ENCODE measurements around the gene RFC1. TPM values are rescaled to one million over a fixed set of nuclear protein-coding genes. Genes with fewer than 3 reads are reported as not detected.
"Not testable (repeated sequence)": the region's sequence is repeated elsewhere in the genome, so short reads cannot be mapped to it uniquely, and the experiment has no call there.

The RFC1 gene
- polyA plus RNA-seq, 1 donor from 2014 or later = 20.7 TPM

DNA sequence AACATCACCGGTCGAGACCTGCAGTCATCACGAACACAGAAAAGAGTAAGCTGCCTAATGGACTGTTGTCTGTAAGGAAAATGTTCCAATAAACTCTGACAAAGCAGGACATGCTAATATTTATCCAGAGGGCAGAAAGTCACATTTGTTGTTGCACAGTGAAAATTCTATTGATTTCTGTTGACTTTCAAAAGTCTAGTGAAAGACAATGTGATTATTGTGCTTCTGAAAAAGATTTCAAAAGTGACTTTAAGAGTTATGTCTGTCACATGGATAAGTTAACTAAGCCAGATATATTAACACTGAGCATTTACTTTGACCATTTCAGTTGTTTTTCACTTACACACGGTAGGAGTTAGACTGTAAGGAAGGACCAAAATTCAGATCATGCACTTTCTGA, 9.3 kb upstream of the RFC1 start:
- H3K4me3 ChIP-seq (ENCODE audit: low read length) = no peak overlapping the region
- H3K4me2 ChIP-seq (ENCODE audit: low read length) = no peak overlapping the region
- no peaks in the 10 kb centered on the region for H3K27me3 ChIP-seq (ENCODE audit: insufficient read depth, low read depth, low read length)
- no peaks in the 10 kb centered on the region for H3K36me3 ChIP-seq (ENCODE audit: insufficient read depth, low read length)
- no peak overlapping the region for H3K9ac ChIP-seq (ENCODE audit: low read length)
- no peaks in the 10 kb centered on the region for H3K79me2 ChIP-seq (replicated peaks; ENCODE audit: insufficient read depth, low read length)
- no peak overlapping the region for H3K27ac ChIP-seq (ENCODE audit: low read length)
- H3K9me2 ChIP-seq (ENCODE audit: insufficient read depth, low read length) = no peaks in the 10 kb centered on the region
- H3F3A ChIP-seq (ENCODE audit: insufficient read depth, low read length, poor library complexity, severe bottlenecking) = no peaks in the 10 kb centered on the region
- no peaks in the 10 kb centered on the region for H3K9me3 ChIP-seq (ENCODE audit: low read length)
- H4K20me1 ChIP-seq (ENCODE audit: insufficient read depth) = no peaks in the 10 kb centered on the region
- H2AFZ ChIP-seq (ENCODE audit: low read depth, low read length) = no peak overlapping the region
- no peak for TF ChIP-seq MXI1 (conservative IDR thresholded peaks at IDR 0.05; ENCODE audit: poor library complexity, severe bottlenecking)
- no peak for TF ChIP-seq EZH2 (IDR thresholded peaks at IDR 0.05; ENCODE audit: borderline replicate concordance, insufficient read depth, low read length, poor library complexity, severe bottlenecking)
- TF ChIP-seq RAD21 (conservative IDR thresholded peaks at IDR 0.05) = no peak
- TF ChIP-seq SMC3 (conservative IDR thresholded peaks at IDR 0.05; ENCODE audit: poor library complexity) = no peak
- no peak for TF ChIP-seq EP300 (conservative IDR thresholded peaks at IDR 0.05; ENCODE audit: poor library complexity, severe bottlenecking)
- no peak for TF ChIP-seq POLR2AphosphoS5 (IDR thresholded peaks at IDR 0.05)
- TF ChIP-seq TAF1 (IDR thresholded peaks at IDR 0.05; ENCODE audit: low read depth) = no peak

DNA sequence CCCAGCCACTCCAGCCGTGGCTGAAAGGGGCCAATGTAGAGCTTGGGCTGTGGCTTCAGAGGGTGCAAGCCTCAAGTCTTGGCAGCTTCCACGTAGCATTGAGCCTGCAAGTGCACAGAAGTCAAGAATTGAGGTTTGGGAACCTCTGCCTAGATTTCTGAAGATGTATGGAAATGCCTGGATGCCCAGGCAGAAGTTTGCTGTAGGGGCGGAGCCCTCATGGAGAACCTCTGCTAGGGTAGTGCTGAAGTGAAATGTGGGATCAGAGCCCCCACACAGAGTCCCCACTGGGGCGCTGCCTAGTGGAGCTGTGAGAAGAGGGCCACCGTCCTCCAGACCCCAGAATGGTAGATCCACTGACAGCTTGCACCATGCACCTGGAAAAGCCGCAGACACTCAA, 5.0 kb upstream of the RFC1 start:
- not testable (repeated sequence) for H4K20me1 ChIP-seq (ENCODE audit: insufficient read depth)

DNA sequence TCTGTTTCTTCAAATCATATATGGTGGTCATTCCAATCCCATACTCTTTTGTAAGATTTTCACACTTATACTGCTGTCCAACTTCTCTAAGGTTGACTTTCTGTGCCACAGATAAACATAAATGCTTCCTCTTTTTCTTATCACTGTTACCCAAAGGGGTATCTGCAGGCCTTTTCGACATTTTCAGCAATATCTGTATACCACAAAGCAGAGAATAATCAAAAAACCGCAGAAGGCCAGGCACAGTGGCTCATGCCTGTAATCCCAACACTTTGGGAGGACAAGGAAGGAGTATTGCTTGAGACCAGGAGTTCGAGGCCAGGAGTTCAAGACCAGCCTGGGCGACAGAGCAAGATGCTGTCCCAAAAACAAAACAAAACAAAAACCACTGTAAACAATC, 3.1 kb upstream of the RFC1 start:
- TF ChIP-seq CTCF (IDR thresholded peaks at IDR 0.05; ENCODE audit: poor library complexity, severe bottlenecking) (no peak), RAD21 (conservative IDR thresholded peaks at IDR 0.05) (no peak), TAF1 (IDR thresholded peaks at IDR 0.05; ENCODE audit: low read depth) (no peak), REST (IDR thresholded peaks at IDR 0.05; ENCODE audit: borderline replicate concordance) (no peak)
- no peaks in the 10 kb centered on the region for H4K20me1 ChIP-seq (ENCODE audit: insufficient read depth)

More for the DNA sequence above, 5.0 kb upstream of the RFC1 start:
- H3K36me3 ChIP-seq (ENCODE audit: insufficient read depth, low read length); H3K27ac ChIP-seq (ENCODE audit: low read length); H3K4me2 ChIP-seq (ENCODE audit: low read length); H2AFZ ChIP-seq (ENCODE audit: low read depth, low read length); H3K4me3 ChIP-seq (ENCODE audit: low read length); H3K9me3 ChIP-seq (ENCODE audit: low read length); H3F3A ChIP-seq (ENCODE audit: insufficient read depth, low read length, poor library complexity, severe bottlenecking); H3K9ac ChIP-seq (ENCODE audit: low read length); H3K27me3 ChIP-seq (ENCODE audit: insufficient read depth, low read depth, low read length); H3K79me2 ChIP-seq (replicated peaks; ENCODE audit: insufficient read depth, low read length); H3K9me2 ChIP-seq (ENCODE audit: insufficient read depth, low read length): not testable (repeated sequence)

More for the DNA sequence above, 3.1 kb upstream of the RFC1 start:
- no peak overlapping the region for H3K27ac ChIP-seq (ENCODE audit: low read length)
- no peaks in the 10 kb centered on the region for H3K9me2 ChIP-seq (ENCODE audit: insufficient read depth, low read length)
- no peaks in the 10 kb centered on the region for H3K27me3 ChIP-seq (ENCODE audit: insufficient read depth, low read depth, low read length)
- no peak overlapping the region for H3K4me3 ChIP-seq (ENCODE audit: low read length)
- H3K4me2 ChIP-seq (ENCODE audit: low read length) = no peak overlapping the region
- no peak overlapping the region for H2AFZ ChIP-seq (ENCODE audit: low read depth, low read length)
- H3K9ac ChIP-seq (ENCODE audit: low read length) = no peak overlapping the region
- H3K79me2 ChIP-seq (replicated peaks; ENCODE audit: insufficient read depth, low read length) = peaks cover 18% of the 10 kb centered on the region
- no peaks in the 10 kb centered on the region for H3K9me3 ChIP-seq (ENCODE audit: low read length)
- H3K36me3 ChIP-seq (ENCODE audit: insufficient read depth, low read length) = no peaks in the 10 kb centered on the region
- no peaks in the 10 kb centered on the region for H3F3A ChIP-seq (ENCODE audit: insufficient read depth, low read length, poor library complexity, severe bottlenecking)

All from neural cell (in vitro differentiated cells).